NCI-H1048 (cell line): Measurements from ENCODE around the gene HCFC1.
"Not testable (repeated sequence)": the region's sequence is repeated elsewhere in the genome, so short reads cannot be mapped to it uniquely, and the experiment has no call there.

ENCODE experiments used
- DNase-seq: peaks from one replicate; lab custom pipeline; 2025; lab: John Stamatoyannopoulos, UW

HCFC1 gene

GRCh38 chrX:154008521-154008920, 36.9 kb upstream of the HCFC1 start:
- no peak for DNase-seq

GRCh38 chrX:154006947-154007346, 35.3 kb upstream of the HCFC1 start:
- no peak for DNase-seq

- no peak for DNase-seq
Measured at GRCh38 chrX:154004315-154004714, 32.7 kb upstream of the HCFC1 start.

- DNase-seq, result no peak
Measured at GRCh38 chrX:154002215-154002719, 30.6 kb upstream of the HCFC1 start.

- no peak for DNase-seq
Measured at GRCh38 chrX:154000051-154000450, 28.4 kb upstream of the HCFC1 start.

- no peak for DNase-seq
Measured at GRCh38 chrX:153999359-154000037, 27.9 kb upstream of the HCFC1 start.

GRCh38 chrX:153995504-153995903, 23.9 kb upstream of the HCFC1 start:
- DNase-seq, result no peak

- DNase-seq, result not testable (repeated sequence)
Measured at GRCh38 chrX:153994398-153994797, 22.8 kb upstream of the HCFC1 start.

GRCh38 chrX:153993978-153994377, 22.4 kb upstream of the HCFC1 start:
- DNase-seq, result no peak

- no peak for DNase-seq
Measured at GRCh38 chrX:153993079-153993478, 21.5 kb upstream of the HCFC1 start.

- no peak for DNase-seq
Measured at GRCh38 chrX:153992180-153992579, 20.6 kb upstream of the HCFC1 start.

- DNase-seq, result no peak
Measured at GRCh38 chrX:153991013-153991580, 19.5 kb upstream of the HCFC1 start.

- DNase-seq, result no peak
Measured at GRCh38 chrX:153989973-153990655, 18.5 kb upstream of the HCFC1 start.

GRCh38 chrX:153988493-153988892, 16.9 kb upstream of the HCFC1 start:
- DNase-seq, result no peak

- DNase-seq, result no peak
Measured at GRCh38 chrX:153984351-153985178, 12.9 kb upstream of the HCFC1 start.

- DNase-seq, result no peak
Measured at GRCh38 chrX:153983321-153983801, 11.7 kb upstream of the HCFC1 start.

GRCh38 chrX:153981771-153982533, 10.3 kb upstream of the HCFC1 start:
- DNase-seq, result no peak

- no peak for DNase-seq
Measured at GRCh38 chrX:153981231-153981630, 9.6 kb upstream of the HCFC1 start.

- DNase-seq, result not testable (repeated sequence)
Measured at GRCh38 chrX:153980394-153980793, 8.8 kb upstream of the HCFC1 start.

- no peak for DNase-seq
Measured at GRCh38 chrX:153974726-153975286, 3.2 kb upstream of the HCFC1 start.
